Germinal center (tissue), 1 donor: ENCODE results near the gene TARDBP.
"Not testable (repeated sequence)": the region's sequence is repeated elsewhere in the genome, so short reads cannot be mapped to it uniquely, and the experiment has no call there.

Source experiments
- DNase-seq: peaks from one replicate; pipeline ENCODE4 v3.0.0; 2012; ENCODE audit warnings: mixed read lengths, low spot score

The TARDBP gene

DNA sequence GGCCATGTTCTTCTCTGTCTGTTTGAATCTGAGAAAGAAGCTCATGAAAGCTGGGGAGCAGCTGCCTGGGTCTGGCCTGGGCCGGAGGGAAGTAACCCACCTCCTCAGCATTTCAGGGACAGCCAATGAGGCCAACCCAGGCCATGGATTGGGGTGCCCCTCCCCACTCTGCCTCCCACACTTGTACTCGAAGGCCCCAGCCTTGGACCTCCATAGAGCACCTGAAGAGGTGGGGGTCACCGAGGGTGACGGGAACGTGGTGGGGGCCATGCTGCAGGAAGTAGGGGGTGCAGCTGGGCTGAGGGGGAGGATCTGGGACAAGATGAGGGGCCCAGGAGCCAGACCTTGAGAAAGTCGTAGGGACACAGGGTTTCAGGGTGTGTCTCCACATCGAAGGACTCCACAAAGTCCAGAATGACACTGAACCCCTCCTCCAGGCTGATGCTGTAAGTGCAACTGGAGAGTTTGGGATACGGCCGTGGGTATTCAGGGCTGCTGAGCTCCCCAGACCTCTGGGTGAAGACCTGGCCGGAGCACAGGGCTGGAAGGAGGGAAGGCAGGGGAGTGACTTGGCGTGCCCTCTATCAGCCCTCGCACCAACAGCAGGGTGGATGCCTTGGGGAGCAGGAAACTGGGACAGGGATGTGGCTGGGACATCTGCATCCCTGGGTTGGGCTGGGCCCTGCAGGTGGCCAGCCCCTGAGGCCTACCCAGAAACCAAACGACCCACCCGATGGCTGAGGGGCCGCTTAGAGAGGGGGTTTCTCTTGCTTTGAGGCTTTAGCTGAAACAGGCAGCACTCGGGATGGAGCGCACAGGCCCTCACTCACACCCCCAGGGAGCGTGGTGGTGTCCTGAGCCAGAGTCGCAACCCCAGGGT lies 30.8 kb downstream of the TARDBP start:
- no peak for DNase-seq

DNA sequence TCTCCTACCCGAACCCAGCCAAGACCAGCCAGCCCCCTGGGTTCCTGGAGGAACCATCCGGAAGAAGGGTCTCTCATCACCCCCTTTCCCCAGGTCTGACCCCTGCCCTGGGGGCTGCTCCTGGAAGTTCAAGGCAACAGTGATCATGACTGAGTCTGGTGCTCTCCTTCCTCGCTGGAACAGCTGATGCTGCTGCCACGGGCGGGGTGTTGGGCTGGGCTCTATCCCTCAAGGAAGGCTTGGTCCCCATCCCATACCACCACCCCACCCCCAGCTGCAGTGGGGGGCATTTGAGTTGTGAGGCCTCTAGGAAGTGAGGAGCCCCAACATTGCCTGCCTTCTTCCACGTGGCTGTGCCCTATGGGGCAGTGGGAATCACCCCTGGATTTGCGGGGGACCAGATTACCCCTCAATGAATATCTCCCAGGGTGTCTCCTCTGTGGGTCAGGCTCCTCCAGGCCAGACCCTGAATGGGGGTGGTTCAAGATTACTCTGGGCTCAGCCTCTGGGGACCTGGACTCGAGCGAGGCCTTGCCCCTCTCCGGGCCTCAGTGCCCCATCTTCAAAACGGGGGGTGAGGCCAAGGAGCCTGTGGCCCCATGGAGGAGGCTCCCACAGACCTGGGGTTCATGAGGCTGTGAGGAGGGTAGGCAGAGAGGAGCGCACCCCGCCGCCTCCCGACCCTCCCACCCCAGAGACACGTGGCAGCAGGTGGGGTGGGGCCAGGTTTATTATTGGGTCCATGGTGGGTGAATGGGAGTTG lies 31.8 kb downstream of the TARDBP start:
- DNase-seq, result no peak

DNA sequence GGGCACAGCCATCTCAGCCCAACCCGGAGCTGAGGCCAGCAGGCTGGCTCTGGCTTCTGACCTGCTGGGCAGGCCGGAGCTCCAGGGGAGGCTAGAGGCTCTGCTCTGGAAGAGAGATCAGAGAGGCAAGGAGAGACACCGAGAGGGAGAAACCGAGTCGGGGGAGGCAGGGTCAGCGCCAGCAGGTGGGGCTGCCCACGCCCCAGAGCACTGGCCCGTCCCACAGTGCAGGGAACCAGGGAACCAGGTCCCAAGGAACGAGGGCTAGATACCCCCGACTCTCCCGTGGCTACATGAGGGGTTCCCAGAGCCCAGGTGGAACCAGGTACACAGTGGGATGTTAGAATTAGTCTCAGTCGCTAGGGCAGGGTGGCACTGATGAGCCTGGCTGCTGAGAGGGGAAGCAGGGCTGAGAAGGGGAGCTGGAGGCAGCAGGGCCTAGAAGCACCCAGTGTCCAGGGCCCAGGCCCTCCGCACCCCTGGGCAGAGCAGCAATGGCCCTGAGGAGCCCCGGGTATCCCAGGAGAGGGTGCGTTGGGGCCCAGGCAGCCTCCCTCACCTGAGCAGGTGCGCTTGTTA lies 32.5 kb downstream of the TARDBP start:
- no peak for DNase-seq

DNA sequence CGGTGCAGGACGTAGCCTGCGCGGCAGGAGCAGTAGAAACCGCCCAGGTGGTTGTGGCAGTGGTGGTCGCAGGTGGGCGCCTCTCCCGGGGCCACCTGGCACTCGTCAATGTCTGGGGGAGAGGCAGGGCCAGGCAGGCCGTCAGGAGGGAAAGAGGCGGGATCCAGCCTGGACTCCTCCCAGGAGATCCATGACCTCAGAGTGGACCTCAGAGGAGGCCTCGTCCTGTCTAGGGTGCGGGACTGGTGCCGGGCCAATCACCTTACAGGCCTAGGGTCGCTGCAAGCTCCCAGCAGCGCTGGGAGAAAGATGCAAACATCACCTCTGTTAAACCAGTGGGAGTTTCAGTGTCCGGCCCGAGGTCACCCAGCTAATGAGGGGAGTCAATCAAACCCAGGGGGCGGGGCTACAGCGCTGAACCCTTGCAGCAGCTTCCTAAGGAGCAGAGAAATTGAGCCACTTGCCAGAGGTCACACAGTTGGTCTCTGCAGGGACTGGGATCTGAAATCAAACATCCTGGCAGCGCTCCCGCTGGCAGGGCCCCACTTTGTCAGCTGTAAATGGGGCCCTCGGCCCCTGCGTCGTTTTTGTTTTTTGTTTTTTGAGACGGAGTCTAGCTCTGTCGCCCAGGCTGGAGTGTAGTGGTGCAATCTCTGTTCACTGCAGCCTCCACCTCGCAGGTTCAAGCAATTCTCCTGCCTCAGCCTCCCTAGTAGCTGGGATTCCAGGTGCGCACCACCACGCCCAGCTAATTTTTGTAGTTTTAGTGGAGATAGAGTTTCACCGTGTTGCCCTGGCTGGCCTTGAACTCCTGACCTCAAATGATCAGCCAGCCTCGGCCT lies 33.2 kb downstream of the TARDBP start:
- DNase-seq, result no peak

DNA sequence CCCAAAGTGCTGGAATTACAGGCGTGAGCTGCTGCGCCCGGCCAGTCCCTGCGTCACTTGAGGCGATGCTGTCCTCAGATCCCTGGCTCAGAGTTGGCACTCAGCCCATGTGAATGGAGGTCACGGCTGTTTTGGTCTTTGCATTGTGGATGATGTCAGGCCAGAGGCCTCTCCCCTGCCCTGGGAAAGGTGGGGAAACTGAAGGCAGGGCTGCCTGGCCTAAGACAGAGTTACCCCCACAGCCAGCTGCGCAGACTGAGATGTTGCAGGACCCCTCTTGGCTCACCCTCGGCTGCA lies 33.8 kb downstream of the TARDBP start:
- no peak for DNase-seq

DNA sequence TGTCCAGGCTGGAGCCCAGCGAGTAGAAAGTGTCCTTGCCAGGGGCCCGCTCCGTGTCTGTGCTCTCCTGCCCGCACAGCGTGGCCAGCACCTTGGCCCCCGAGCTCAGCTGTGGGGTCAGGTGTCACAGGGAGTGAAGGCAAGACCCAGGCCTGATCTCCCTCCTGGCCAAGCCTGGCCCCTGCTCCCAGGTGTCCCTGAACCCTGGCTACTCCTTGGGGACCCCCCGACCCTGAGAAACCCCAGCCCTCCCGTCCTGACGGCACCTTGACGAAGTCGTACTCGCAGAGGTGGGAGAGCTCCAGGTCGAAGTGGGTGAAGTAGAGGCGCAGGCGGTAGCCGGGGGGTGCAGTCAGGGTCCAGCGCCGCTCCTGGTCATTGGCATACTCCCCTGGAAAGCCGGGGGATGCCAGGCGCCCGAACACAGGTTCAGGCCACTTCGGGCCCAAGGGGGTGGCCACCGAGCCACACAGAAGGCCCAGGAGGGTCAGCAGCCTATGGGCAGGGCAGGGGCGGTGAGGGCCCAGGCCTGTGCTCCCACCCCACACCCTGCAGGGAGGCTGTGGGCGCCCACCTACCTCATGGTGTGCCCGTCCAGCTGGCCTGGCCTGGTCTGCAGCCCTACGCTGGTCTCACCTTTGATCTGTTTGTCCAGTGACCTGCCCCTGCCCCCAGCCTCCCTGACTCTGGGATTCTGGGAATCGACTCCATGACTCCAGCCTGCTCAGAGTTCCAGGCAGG lies 34.3 kb downstream of the TARDBP start, which contains the start of gene MASP2:
TSS of gene MASP2 (minus strand) at position 615 of the 741 bp plus-strand sequence. CDS start at position 583, 32 bp downstream.
- no peak for DNase-seq

DNA sequence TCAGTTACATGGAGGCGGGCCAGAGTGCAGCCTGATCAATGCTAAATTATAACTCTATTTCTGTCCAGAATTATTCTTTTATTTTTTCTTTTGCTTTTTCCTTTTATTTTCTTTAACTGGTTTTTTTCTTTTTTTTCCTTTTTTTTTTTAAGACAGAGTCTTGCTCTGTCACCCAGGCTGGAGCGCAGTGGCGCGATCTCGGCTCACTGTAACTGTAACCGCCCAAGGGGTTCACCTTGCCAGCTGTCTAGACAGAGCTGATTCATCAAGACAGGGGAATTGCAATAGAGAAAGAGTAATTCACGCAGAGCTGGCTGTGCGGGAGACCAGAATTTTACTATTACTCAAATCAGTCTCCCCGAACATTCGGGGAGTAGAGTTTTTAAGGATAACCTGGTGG lies 38.7 kb downstream of the TARDBP start:
- DNase-seq, result not testable (repeated sequence)

DNA sequence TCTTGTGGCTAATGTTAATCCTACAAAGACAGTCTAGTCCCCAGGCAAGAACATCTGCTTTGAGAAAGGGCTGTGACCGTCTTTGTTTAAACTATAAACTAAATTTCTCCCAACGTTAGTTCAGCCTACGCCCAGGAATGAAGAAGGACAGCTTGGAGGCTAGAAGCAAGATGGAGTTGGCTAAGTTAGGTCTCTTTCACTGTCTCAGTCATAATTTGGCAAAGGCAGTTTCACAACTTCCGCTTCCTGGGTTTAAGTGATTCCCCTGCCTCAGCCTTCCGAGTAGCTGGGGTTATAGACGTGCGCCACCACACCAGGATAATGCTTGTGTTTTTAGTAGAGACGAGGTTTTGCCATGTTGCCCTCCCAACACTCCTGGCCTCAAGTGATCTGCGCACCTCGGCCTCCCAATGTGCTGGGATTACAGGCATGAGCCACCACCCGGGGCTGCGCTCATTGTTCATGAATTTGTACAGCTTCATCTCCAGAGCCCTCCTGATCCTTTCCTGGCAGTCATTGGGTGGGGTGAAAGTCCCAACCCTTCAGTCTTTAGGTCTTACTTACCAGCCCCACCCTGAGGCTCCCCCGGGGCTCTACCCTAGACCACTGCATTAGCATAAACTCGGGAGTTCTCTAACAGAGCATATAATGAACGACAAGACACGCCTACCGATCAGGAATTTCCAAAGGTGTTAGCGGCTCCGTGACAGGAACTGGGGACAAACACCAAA lies 39.5 kb downstream of the TARDBP start:
- no peak for DNase-seq

DNA sequence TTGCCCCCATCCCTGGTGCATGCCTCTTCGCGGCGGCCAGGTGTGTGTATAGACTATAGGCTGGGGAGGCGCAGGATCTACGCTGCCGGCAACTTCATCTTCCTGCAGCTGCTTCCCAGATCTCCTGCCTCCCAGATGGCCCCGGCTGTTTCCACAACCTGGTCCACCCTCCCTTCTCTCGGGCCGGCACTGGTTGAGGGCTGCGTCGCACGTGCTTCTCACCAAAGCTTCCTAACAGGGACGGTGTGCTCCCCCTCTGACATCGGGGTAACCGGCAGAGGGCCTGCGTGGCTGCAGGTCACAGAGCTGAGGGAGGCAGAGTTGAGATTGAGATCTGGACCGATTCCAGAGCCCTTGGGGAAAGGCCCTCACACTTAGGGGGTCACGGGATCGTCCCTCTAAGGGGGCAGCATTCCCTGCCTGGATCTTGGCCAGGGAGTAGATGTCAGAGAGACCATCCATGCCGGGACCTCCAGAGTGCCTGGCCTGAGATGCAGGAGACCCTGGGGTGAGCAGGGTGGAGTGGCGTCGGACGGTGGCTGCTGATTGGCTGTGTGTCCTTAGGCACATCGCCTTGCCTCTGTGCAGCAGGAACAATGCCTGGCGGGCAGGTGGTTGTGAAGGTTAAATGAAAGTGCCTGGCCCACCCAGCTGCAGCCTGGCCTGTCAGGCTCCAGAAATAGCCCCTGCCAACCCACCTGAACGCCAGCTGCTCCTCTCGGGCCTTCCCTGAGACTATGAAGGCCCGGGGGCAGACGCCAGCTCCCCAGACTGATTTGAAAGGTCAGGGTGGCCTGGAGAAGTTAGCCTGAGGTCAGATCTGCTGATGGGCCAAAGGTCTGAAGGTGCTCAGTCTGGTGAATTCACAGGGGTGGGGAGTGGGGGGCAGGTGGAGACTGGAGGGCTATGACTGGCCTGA lies 40.6 kb downstream of the TARDBP start:
- no peak for DNase-seq

DNA sequence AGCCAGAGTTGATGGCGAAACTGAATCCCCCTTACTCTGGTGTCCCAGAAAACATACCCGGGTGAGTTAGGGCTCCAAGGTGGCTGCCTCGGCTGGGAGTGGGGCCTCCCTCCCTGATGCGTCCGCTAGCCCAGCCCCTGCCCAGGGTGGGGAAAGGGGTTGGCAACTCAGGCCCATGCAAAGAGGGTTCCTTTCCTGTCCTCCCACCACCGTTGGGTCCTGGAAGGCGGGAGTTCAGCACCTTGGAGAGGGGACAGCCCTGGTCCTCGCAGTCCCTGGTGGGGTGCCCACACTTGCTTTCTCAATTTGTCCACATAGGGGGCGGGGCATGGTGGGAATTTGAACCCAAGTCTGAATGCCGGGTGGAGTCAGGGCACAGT lies 41.3 kb downstream of the TARDBP start:
- no peak for DNase-seq

DNA sequence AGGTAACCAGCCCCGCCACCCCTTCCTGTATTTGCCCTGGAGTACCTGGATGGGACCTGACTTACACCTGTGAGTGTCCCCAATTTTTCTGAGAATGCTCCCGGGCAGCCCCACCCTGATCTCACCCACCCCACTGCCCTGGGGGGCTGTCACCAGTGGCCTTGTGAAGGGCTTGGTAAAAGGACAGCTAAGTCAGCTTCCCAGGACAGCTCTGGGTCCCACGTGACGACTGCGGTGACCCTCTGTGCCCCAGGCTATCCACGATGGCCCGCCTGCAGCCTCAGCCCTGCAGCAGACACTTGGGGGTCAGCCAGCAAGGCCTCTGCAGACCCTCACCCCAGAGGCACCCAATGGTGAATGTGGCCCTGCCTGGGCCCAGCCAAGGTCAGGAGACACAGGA lies 41.7 kb downstream of the TARDBP start:
- no peak for DNase-seq

DNA sequence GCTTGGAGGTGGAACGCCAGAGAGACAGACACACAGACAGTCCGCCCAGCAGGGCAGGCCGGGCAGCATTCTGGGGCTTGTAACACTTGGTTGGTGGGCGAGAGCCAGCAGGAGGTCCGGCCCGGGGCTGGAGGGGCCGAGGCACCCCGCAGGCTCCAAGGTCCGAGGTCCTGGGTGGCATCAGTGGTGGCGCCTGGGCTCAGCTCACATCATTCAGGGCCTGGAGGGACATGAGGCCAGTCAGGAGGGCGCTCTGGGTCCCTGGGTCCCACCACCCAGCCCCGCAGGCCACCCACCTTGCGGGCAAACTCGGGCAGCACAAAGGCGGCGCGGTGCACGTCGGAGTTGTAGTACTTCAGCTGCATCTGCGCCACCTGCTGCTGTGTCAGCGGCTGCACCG lies 42.2 kb downstream of the TARDBP start:
- no peak for DNase-seq

DNA sequence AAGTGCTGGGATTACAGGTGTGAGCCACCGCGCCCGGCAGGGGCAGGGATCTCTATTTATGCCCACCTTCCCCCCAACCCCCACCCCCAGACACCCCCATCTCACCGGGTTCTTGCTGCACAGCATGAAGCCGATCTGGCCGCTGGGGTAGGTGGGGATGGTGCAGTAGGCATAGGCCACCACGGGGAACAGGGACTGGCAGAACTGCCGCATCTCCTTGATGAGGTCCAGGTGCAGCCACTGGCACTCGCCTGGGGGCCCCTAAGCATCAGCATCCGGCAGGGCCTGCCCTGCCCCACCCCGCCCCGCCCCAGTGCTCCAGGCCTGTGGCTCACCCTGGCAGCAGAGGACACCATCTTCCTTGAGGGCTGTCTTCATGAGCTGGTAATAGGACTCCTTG lies 43.2 kb downstream of the TARDBP start:
- DNase-seq, result no peak

DNA sequence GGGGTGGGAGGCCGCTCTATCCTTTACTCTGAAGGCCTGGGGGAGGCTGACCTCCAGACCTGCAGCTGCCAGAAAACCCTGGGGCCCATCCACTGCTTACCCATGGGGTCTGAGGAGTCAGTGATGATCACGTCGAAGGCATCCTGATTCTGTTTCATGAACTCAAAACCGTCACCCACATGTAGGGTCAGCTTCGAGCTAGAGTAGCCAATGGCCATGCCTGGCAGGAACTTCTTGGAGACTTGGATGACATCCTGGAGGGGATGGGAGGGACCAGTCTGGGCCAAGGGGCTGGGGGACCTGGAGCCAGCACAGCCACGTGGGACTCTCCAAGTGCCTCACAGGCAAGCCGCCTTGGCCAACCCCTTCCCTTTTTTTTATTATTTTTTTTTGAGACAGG lies 44.0 kb downstream of the TARDBP start:
- DNase-seq, result no peak

DNA sequence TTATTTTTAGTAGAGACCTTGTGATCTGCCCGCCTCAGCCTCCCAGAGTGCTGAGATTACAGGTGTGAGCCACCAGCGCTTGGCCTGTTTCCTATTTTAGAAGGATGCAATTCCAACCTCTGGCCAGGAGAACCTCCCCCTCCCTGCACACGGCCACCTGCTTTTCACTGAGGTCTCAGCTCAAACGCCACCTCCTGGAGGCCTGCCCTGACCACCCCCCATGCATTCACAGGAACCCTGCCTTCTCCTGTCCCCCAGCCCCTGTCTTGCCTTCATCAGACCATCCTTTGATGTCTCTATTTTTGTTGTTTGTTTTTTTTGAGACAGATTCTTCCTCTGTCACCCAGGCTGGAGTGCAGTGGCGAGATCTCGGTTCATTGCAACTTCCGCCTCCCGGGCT lies 45.0 kb downstream of the TARDBP start:
- no peak for DNase-seq

DNA sequence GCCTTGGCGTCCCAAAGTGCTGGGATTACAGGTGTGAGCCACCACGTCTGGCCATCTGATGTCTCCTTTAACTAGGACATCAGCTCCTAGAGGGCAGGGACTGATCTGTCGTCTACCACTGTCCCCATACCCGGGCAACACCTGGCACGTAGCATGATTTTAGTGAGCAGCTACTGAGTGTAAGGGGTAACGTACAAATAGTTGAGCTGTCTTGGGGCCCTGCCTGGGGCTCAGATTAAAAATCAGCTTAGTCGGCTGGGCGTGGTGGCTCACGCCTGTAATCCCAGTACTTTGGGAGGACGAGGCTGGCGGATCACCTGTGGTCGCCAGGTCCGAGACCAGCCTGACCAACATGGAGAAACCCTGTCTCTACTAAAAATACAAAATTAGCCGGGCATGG lies 45.6 kb downstream of the TARDBP start:
- no peak for DNase-seq

DNA sequence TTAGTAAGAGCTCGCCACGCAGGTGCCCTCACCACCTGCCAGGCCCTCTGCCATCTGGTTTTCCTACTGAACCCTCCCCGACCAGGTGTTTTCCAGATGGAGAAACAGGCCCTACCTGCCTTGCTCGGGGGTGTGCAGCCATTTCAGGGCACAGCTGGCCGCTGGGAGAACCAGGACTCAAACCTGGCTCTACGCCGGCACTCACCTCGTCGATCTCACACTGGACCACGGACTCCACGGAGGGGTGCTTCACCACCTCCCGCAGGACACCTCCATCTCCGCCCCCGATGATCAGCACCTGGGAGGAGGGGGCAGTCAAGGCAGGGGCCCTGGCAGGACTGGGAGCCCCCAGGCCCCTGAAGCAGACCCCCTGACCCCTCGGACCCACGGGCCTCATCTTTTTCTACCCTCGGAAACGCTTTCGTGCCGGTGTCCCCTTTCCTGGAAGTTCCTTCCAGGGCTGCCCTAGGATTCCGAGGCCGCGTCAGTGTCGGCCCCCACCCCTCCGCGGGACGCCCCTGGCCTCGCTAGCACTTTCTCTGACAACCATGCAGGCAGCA lies 46.2 kb downstream of the TARDBP start:
- no peak for DNase-seq

DNA sequence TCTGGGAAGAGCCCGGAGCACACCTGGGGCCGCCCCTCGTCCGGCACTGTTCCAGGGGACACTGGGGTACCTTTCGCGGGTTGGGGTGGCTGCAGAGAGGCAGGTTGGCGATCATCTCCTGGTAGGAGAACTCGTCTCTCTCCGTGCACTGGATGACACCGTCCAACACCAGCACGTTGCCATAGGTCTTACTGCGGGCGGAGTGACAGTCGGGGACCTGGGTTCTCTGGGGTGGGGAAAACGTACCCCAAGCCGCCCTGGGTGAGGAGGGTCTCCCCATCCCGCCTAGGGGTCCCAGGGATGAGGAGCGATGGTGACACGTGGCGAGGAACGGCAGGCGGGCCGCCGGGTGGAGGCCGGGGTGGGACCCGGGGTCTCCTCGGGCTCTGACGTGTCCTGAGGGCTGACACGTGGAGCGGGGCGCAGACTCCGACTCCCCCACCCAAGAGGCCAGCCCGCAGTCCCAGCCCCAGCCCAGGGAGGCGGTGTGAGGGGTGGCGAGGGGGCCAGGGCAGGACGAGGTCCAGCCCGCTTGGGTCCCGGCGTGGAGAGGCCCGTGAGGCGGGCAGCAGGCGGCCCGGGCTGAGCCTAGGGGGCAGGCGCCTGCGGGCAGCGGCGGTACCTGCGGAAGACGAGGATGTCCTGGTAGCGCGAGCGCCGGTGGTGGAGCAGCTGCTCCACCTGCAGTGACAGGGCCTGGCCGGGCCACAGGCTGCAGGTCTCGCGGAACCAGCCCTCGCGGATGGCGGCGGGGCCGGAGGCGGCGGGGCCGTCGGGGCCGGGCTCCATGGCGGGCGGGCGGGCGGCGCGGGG lies 46.9 kb downstream of the TARDBP start:
- DNase-seq, result no peak
